HL-60 (cell line): Measurements from ENCODE around the gene TEKTIP1.

Experiments used
- CTCF ChIP-seq: IDR thresholded peaks from one replicate; pipeline ENCODE4 v1.5.1; 2011; ENCODE audit warnings: low read length, control low read depth, inconsistent platforms; ENCODE audit not compliant: insufficient read depth
- GABPA ChIP-seq: IDR thresholded peaks from 2 replicates; pipeline ENCODE4 v1.6.1; 2012; ENCODE audit warnings: low read depth
- POLR2AphosphoS5 ChIP-seq: IDR thresholded peaks from 2 replicates; pipeline ENCODE4 v1.6.1; 2012; ENCODE audit warnings: low read depth
- REST ChIP-seq: IDR thresholded peaks from 2 replicates; pipeline ENCODE4 v1.6.1; 2012; ENCODE audit warnings: low read depth; ENCODE audit not compliant: insufficient replicate concordance
- SPI1 ChIP-seq: IDR thresholded peaks from 2 replicates; pipeline ENCODE4 v1.6.1; 2012; ENCODE audit warnings: low read depth, mild to moderate bottlenecking, borderline replicate concordance

- TF ChIP-seq POLR2AphosphoS5 (no peak), CTCF (no peak), REST (no peak), SPI1 (no peak), GABPA (no peak)
Observed at GRCh38 chr19:3549816-3550215, 10.8 kb downstream of the TEKTIP1 start.
